ENCODE data around the gene RFNG. TPM values are rescaled to one million over a fixed set of nuclear protein-coding genes. Genes with fewer than 3 reads are reported as not detected.
A peak's percentile ranks its signal among the peaks of the same experiment; 100 is the strongest.

Gene RFNG
- total RNA-seq, 1 experiment from 2014 or later: 31.5 TPM

- BruUV-seq (replicated peaks): no TSS peak
Observed at GRCh38 chr17:82098939-82099763, 47.5 kb upstream of the RFNG start.

GRCh38 chr17:82098169-82098938 lies 46.7 kb upstream of the RFNG start, which contains the start of gene FASN:
TSS of gene FASN (minus strand) at chr17:82098236. CDS start at chr17:82096445, 1,791 bp downstream.
- ChIA-PET CTCF (no interaction called here), POLR2A (ENCODE audit: low non-redundant PET) (interaction anchor here (0.6 kb wide), 2 partner anchors 61 to 408 kb away, joined by 3 to 6 read pairs; partner anchors contain the start of gene DCXR)
- no TSS peak for BruUV-seq (replicated peaks)
- TF ChIP-seq, protein P1, sequence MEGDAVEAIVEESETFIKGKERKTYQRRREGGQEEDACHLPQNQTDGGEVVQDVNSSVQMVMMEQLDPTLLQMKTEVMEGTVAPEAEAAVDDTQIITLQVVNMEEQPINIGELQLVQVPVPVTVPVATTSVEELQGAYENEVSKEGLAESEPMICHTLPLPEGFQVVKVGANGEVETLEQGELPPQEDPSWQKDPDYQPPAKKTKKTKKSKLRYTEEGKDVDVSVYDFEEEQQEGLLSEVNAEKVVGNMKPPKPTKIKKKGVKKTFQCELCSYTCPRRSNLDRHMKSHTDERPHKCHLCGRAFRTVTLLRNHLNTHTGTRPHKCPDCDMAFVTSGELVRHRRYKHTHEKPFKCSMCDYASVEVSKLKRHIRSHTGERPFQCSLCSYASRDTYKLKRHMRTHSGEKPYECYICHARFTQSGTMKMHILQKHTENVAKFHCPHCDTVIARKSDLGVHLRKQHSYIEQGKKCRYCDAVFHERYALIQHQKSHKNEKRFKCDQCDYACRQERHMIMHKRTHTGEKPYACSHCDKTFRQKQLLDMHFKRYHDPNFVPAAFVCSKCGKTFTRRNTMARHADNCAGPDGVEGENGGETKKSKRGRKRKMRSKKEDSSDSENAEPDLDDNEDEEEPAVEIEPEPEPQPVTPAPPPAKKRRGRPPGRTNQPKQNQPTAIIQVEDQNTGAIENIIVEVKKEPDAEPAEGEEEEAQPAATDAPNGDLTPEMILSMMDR (conservative IDR thresholded peaks at IDR 0.05; ENCODE audit: low read depth, low read length): peak; percentile 44; the same call in 1 of the 2 replicates
- TF ChIP-seq EZH2 (IDR thresholded peaks at IDR 0.05; ENCODE audit: borderline replicate concordance, low read depth, low read length, poor library complexity, severe bottlenecking): no peak
- Histone ChIP-seq H3K9me3 (ENCODE audit: low read depth, low read length, poor library complexity, severe bottlenecking) (no peaks in the 10 kb centered on the region), H3K4me3 (ENCODE audit: low read depth, low read length, poor library complexity, severe bottlenecking) (peak within 1 kb of the TSS; percentile 99), H3K36me3 (ENCODE audit: insufficient read depth, low read length, poor library complexity, severe bottlenecking) (peaks cover 34% of the 10 kb centered on the region), H3K27me3 (replicated peaks; ENCODE audit: insufficient read depth, low read depth, low read length, poor library complexity) (no peaks in the 10 kb centered on the region), H3K4me1 (ENCODE audit: insufficient read depth, low read length, poor library complexity, severe bottlenecking) (peaks cover 22% of the 10 kb centered on the region), H3K27ac (ENCODE audit: low read depth, low read length, poor library complexity, severe bottlenecking) (peak within 1 kb of the TSS; percentile 99)
- intact Hi-C loops (cut with micrococcal nuclease; ENCODE audit: unreplicated experiment): loop anchor here (5.0 kb wide), 1 partner anchor 61 kb away; the partner anchor contains the start of gene DCXR
- DNase-seq (ENCODE audit: low spot score): peak; percentile 98

More at GRCh38 chr17:82098939-82099763, 47.5 kb upstream of the RFNG start:
- Histone ChIP-seq H3K36me3 (ENCODE audit: insufficient read depth, low read length, poor library complexity, severe bottlenecking) (peaks cover 28% of the 10 kb centered on the region), H3K4me3 (ENCODE audit: low read depth, low read length, poor library complexity, severe bottlenecking) (peak overlapping the region; percentile 99), H3K4me1 (ENCODE audit: insufficient read depth, low read length, poor library complexity, severe bottlenecking) (peaks cover 22% of the 10 kb centered on the region), H3K27ac (ENCODE audit: low read depth, low read length, poor library complexity, severe bottlenecking) (peak overlapping the region; percentile 99), H3K9me3 (ENCODE audit: low read depth, low read length, poor library complexity, severe bottlenecking) (no peaks in the 10 kb centered on the region), H3K27me3 (replicated peaks; ENCODE audit: insufficient read depth, low read depth, low read length, poor library complexity) (no peaks in the 10 kb centered on the region)
- intact Hi-C loops (cut with micrococcal nuclease; ENCODE audit: unreplicated experiment): loop anchor here (5.0 kb wide), 1 partner anchor 62 kb away; the partner anchor contains the start of gene DCXR
- no peak for TF ChIP-seq EZH2 (IDR thresholded peaks at IDR 0.05; ENCODE audit: borderline replicate concordance, low read depth, low read length, poor library complexity, severe bottlenecking)
- TF ChIP-seq, protein P1 (conservative IDR thresholded peaks at IDR 0.05; ENCODE audit: low read depth, low read length): no peak
- POLR2A ChIA-PET (ENCODE audit: low non-redundant PET): interaction anchor here (0.6 kb wide), 1 partner anchor 61 kb away, joined by 3 read pairs; the partner anchor contains the start of gene DCXR
- CTCF ChIA-PET: no interaction called here
- DNase-seq (ENCODE audit: low spot score): no peak

GRCh38 chr17:82097919-82098168 lies 46.2 kb upstream of the RFNG start:
- CTCF ChIA-PET: no interaction called here
- H3K4me1 ChIP-seq (ENCODE audit: insufficient read depth, low read length, poor library complexity, severe bottlenecking): peaks cover 22% of the 10 kb centered on the region
- H3K36me3 ChIP-seq (ENCODE audit: insufficient read depth, low read length, poor library complexity, severe bottlenecking): peaks cover 39% of the 10 kb centered on the region
- BruUV-seq (replicated peaks): no TSS peak
- no peaks in the 10 kb centered on the region for H3K9me3 ChIP-seq (ENCODE audit: low read depth, low read length, poor library complexity, severe bottlenecking)
- peak overlapping the region; percentile 99 for H3K4me3 ChIP-seq (ENCODE audit: low read depth, low read length, poor library complexity, severe bottlenecking)
- peak overlapping the region; percentile 99 for H3K27ac ChIP-seq (ENCODE audit: low read depth, low read length, poor library complexity, severe bottlenecking)
- H3K27me3 ChIP-seq (replicated peaks; ENCODE audit: insufficient read depth, low read depth, low read length, poor library complexity): no peaks in the 10 kb centered on the region
- POLR2A ChIA-PET (ENCODE audit: low non-redundant PET): interaction anchor here (0.6 kb wide), 1 partner anchor 409 kb away, joined by 6 read pairs; no protein-coding TSS in a partner anchor
- no peak for DNase-seq (ENCODE audit: low spot score)
- intact Hi-C loops (cut with micrococcal nuclease; ENCODE audit: unreplicated experiment): loop anchor here (5.0 kb wide), 1 partner anchor 61 kb away; the partner anchor contains the start of gene DCXR
- TF ChIP-seq, protein P1 (conservative IDR thresholded peaks at IDR 0.05; ENCODE audit: low read depth, low read length): no peak
- no peak for TF ChIP-seq EZH2 (IDR thresholded peaks at IDR 0.05; ENCODE audit: borderline replicate concordance, low read depth, low read length, poor library complexity, severe bottlenecking)

All from A673 (cell line).